ENCODE data around the gene COL4A2.

GRCh38 chr13:110266983-110267382, 40.1 kb upstream of the COL4A2 start:
- TF ChIP-seq TAF1 (IDR thresholded peaks at IDR 0.05; ENCODE audit: borderline replicate concordance, low read depth, low read length) (no peak), POLR2AphosphoS5 (IDR thresholded peaks at IDR 0.05; ENCODE audit: low read depth, low read length) (no peak)
